OCI-LY7 (cell line): ENCODE measurements around the gene PRPF40B. TPM values are rescaled to one million over a fixed set of nuclear protein-coding genes. Genes with fewer than 3 reads are reported as not detected.

Experiments
- BruUV-seq: library from RNA; stranded (reverse); fragments of 400-500 nt; replicated peaks from 2 replicates; lab custom pipeline; 2021; lab: Mats Ljungman, UMichigan
- CTCF ChIA-PET: fragments of 300-600 bp; sonication (Branson Sonifier 250); formaldehyde crosslinking; loops from one replicate; lab custom pipeline; 2022; ENCODE audit warnings: antibody characterized with exemption; ENCODE audit not compliant: unreplicated experiment; lab: Charles Lee
- POLR2A ChIA-PET: fragments of 300-600 bp; sonication (Branson Sonifier 250); formaldehyde crosslinking; loops from one replicate; lab custom pipeline; 2022; ENCODE audit warnings: antibody characterized with exemption; lab: Charles Lee
- DNase-seq: peaks from one replicate; pipeline ENCODE4 v3.0.0-alpha.2; 2015; ENCODE audit warnings: low spot score
- H2AFZ ChIP-seq: fragments of 200-600 bp; sonication (generic), shearing (Covaris generic); 2 replicates; pipeline ENCODE4 v1.6.1; 2014; ENCODE audit warnings: mild to moderate bottlenecking, antibody characterized with exemption, low read length, moderate library complexity
- H3K27ac ChIP-seq: fragments of 200-600 bp; sonication (generic); 2 replicates; pipeline ENCODE4 v1.5.1; 2014; ENCODE audit warnings: mixed run types, low read depth, mild to moderate bottlenecking, moderate library complexity, low read length, inconsistent platforms; ENCODE audit not compliant: poor library complexity, severe bottlenecking
- H3K36me3 ChIP-seq: fragments of 200-600 bp; sonication (generic); 2 replicates; pipeline ENCODE4 v1.6.1; 2014; ENCODE audit warnings: mild to moderate bottlenecking, antibody characterized with exemption, low read length, moderate library complexity, mixed read lengths; ENCODE audit not compliant: insufficient read depth
- H3K4me1 ChIP-seq: fragments of 200-600 bp; sonication (generic); 2 replicates; pipeline ENCODE4 v1.5.1; 2014; ENCODE audit warnings: mild to moderate bottlenecking, low read length; ENCODE audit not compliant: insufficient read depth, poor library complexity, severe bottlenecking
- H3K4me2 ChIP-seq: fragments of 200-600 bp; sonication (generic); 2 replicates; pipeline ENCODE4 v1.6.1; 2014; ENCODE audit warnings: mild to moderate bottlenecking, low read length
- H3K4me3 ChIP-seq: fragments of 200-600 bp; sonication (generic); 2 replicates; pipeline ENCODE4 v1.5.1; 2014; ENCODE audit warnings: mild to moderate bottlenecking, low read depth, low read length; ENCODE audit not compliant: poor library complexity, severe bottlenecking
- H3K79me2 ChIP-seq: fragments of 200-600 bp; sonication (generic); 2 replicates; pipeline ENCODE4 v1.6.1; 2016; ENCODE audit warnings: low read depth, mild to moderate bottlenecking, low read length, moderate library complexity, mixed read lengths; ENCODE audit not compliant: insufficient read depth
- H3K9me2 ChIP-seq: fragments of 200-600 bp; sonication (generic); 2 replicates; pipeline ENCODE4 v1.6.1; 2016; ENCODE audit warnings: mild to moderate bottlenecking, low read length, mixed read lengths; ENCODE audit not compliant: insufficient read depth
- H3K9me3 ChIP-seq: fragments of 200-600 bp; sonication (generic); 2 replicates; pipeline ENCODE4 v1.6.1; 2014; ENCODE audit warnings: mild to moderate bottlenecking, mixed run types, low read length, mixed read lengths
- H4K20me1 ChIP-seq: fragments of 200-600 bp; sonication (generic); 2 replicates; pipeline ENCODE4 v1.6.1; 2014; ENCODE audit warnings: mild to moderate bottlenecking, antibody characterized with exemption, low read length, moderate library complexity, mixed read lengths; ENCODE audit not compliant: insufficient read depth
- EZH2phosphoT487 ChIP-seq: fragments of 200-600 bp; sonication (generic); IDR thresholded peaks from 2 replicates; pipeline ENCODE4 v1.6.1; 2018; ENCODE audit warnings: low read depth, borderline replicate concordance, mild to moderate bottlenecking, mixed run types, antibody characterized with exemption, low read length, moderate library complexity, mixed read lengths
- intact Hi-C: fragments of 100-400 bp; cut with micrococcal nuclease; formaldehyde crosslinking; loops from one replicate; pipeline ENCODE4 v1.10.0; 2022; ENCODE audit not compliant: unreplicated experiment
- total RNA-seq, 2 experiments: library from RNA; depleted of rRNA in 1 of 2; stranded (reverse); fragments of >200 nt in 1 of 2; shearing (Covaris generic) in 1 of 2; gene quantifications; 2 replicates each; pipeline ENCODE4 v1.2.3, GENCODE V29; 2014 to 2022
- TF ChIP-seq, protein P1 (sequence below): fragments of 200-600 bp; sonication (generic); conservative IDR thresholded peaks from 2 replicates; pipeline ENCODE4 v1.5.1; 2014; ENCODE audit warnings: mild to moderate bottlenecking, antibody characterized with exemption, low read length, moderate library complexity, mixed read lengths

PRPF40B gene
- total RNA-seq, 2 experiments from 2014 or later = 11.3 to 26.3 TPM

DNA sequence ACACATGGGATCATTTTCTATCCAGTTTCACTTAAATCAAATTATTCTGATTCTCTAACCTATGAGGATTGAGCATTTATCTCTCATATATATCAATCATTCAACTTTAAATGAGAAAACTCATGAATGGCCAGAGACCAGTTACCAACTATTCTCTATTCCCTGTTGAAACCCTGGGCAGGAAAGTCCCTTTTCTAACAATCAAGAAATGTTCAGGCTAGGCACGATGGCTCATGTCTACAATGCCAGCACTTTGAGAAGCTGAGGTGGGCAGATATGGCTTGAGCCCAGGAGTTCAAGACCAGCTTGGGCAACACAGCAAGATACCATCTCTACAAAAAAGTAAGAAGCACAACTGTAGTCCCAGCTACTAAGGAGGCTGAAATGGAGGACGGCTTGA, 65.9 kb downstream of the PRPF40B start:
- no peak for TF ChIP-seq EZH2phosphoT487
- TF ChIP-seq, protein P1, sequence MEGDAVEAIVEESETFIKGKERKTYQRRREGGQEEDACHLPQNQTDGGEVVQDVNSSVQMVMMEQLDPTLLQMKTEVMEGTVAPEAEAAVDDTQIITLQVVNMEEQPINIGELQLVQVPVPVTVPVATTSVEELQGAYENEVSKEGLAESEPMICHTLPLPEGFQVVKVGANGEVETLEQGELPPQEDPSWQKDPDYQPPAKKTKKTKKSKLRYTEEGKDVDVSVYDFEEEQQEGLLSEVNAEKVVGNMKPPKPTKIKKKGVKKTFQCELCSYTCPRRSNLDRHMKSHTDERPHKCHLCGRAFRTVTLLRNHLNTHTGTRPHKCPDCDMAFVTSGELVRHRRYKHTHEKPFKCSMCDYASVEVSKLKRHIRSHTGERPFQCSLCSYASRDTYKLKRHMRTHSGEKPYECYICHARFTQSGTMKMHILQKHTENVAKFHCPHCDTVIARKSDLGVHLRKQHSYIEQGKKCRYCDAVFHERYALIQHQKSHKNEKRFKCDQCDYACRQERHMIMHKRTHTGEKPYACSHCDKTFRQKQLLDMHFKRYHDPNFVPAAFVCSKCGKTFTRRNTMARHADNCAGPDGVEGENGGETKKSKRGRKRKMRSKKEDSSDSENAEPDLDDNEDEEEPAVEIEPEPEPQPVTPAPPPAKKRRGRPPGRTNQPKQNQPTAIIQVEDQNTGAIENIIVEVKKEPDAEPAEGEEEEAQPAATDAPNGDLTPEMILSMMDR = no peak
- no TSS peak for BruUV-seq
- 0 out of 2 replicates have a peak, but pooled peaks cover 7% of the 10 kb centered on the region for H3K79me2 ChIP-seq
- no peak for DNase-seq
- CTCF ChIA-PET = interaction anchor here (1.7 kb wide), 1 partner anchor 15 kb away, joined by 5 read pairs; no protein-coding TSS in a partner anchor
- no peaks in the 10 kb centered on the region for H3K36me3 ChIP-seq
- H4K20me1 ChIP-seq = no peaks in the 10 kb centered on the region
- no peak overlapping the region for H3K4me3 ChIP-seq
- no peak overlapping the region for H2AFZ ChIP-seq
- POLR2A ChIA-PET = interaction anchor here (1.0 to 2.2 kb wide), 4 partner anchors 12 to 26 kb away, joined by 3 to 8 read pairs (median 4); no protein-coding TSS in a partner anchor
- H3K9me3 ChIP-seq = no peaks in the 10 kb centered on the region
- H3K4me1 ChIP-seq = peaks cover 41% of the 10 kb centered on the region
- no peaks in the 10 kb centered on the region for H3K9me2 ChIP-seq
- intact Hi-C loops = no loop called here
- H3K27ac ChIP-seq = no peak overlapping the region
- no peak overlapping the region for H3K4me2 ChIP-seq

DNA sequence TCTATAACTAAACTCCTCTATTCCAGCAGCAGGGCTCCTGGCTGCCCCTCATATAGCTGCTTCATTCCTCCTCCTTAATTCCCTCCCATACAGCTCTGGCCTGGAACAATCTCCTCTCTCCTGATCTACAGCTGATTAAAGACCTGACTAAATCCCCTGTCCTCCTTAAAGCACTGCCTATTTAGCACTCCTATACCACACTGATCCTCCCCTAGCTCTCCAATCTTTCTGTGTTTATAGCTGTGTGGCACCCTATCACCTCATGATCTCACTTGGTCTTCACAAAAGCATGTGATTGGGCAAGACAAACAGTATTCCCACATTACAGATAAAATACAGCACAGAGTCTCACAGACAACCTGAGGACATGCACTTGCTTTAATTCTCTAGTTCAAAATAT, 66.4 kb downstream of the PRPF40B start:
- no peak overlapping the region for H3K27ac ChIP-seq
- no peak overlapping the region for H3K4me3 ChIP-seq
- no peaks in the 10 kb centered on the region for H3K36me3 ChIP-seq
- ChIA-PET POLR2A (interaction anchor here (1.0 to 1.8 kb wide), 5 partner anchors 11 to 26 kb away, joined by 3 to 8 read pairs (median 4); no protein-coding TSS in a partner anchor), CTCF (interaction anchor here (1.7 kb wide), 1 partner anchor 16 kb away, joined by 5 read pairs; no protein-coding TSS in a partner anchor)
- peaks cover 40% of the 10 kb centered on the region for H3K4me1 ChIP-seq
- H3K4me2 ChIP-seq = no peak overlapping the region
- intact Hi-C loops = no loop called here
- TF ChIP-seq EZH2phosphoT487 = no peak
- TF ChIP-seq, protein P1 = no peak
- no peak for DNase-seq
- H2AFZ ChIP-seq = no peak overlapping the region
- no peaks in the 10 kb centered on the region for H4K20me1 ChIP-seq
- no peaks in the 10 kb centered on the region for H3K9me2 ChIP-seq
- no TSS peak for BruUV-seq
- no peaks in the 10 kb centered on the region for H3K9me3 ChIP-seq
- 0 out of 2 replicates have a peak, but pooled peaks cover 7% of the 10 kb centered on the region for H3K79me2 ChIP-seq

DNA sequence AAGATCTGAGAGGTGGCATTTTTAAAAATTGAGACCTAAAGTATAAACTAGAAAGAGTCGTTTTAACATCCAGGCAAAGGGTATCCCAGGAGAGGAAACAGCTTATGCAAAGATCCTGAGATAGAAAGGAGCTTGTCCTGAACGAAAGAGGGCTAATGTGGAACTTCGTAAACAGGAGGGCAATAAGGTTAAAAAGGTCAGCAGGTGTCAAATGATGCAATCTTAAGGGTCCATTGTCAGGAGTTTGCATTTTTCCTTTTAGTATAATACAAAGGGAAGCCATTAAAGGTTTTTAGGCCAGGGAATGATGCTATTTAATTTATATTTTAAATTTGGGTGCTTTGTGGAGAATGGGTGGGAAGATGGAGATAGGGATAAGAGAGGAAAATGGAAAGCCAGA, 69.5 kb downstream of the PRPF40B start:
- Histone ChIP-seq H3K4me2 (no peak overlapping the region), H3K9me2 (no peaks in the 10 kb centered on the region), H3K36me3 (no peaks in the 10 kb centered on the region), H3K9me3 (no peaks in the 10 kb centered on the region), H3K79me2 (peaks cover 32% of the 10 kb centered on the region; the same call in 1 of the 2 replicates), H2AFZ (no peak overlapping the region), H4K20me1 (no peaks in the 10 kb centered on the region), H3K4me1 (peaks cover 63% of the 10 kb centered on the region), H3K4me3 (no peak overlapping the region), H3K27ac (no peak overlapping the region)
- no peak for TF ChIP-seq EZH2phosphoT487
- TF ChIP-seq, protein P1 = no peak
- CTCF ChIA-PET = no interaction called here
- intact Hi-C loops = no loop called here
- DNase-seq = no peak
- no TSS peak for BruUV-seq
- POLR2A ChIA-PET = interaction anchor here (1.0 to 2.1 kb wide), 6 partner anchors 11 to 60 kb away, joined by 3 to 12 read pairs (median 4); no protein-coding TSS in a partner anchor
